H1 (cell line): ENCODE measurements around the gene ABCA1. TPM values are rescaled to one million over a fixed set of nuclear protein-coding genes. Genes with fewer than 3 reads are reported as not detected.

Experiments
- CTCF ChIA-PET: fragments of 300-600 bp; sonication (Branson Sonifier 250); formaldehyde crosslinking; loops from one replicate; lab custom pipeline; 2021; ENCODE audit not compliant: partially characterized antibody; lab: Charles Lee
- POLR2A ChIA-PET: fragments of 300-600 bp; sonication (Branson Sonifier 250); formaldehyde crosslinking; loops from one replicate; lab custom pipeline; 2021; ENCODE audit warnings: inconsistent platforms; ENCODE audit not compliant: partially characterized antibody; lab: Charles Lee
- DNase-seq, 2 experiments: peaks; one replicate each; pipeline versions ENCODE4 v3.0.0 to v3.0.0-alpha.2; 2010 to 2022; ENCODE audit warnings: low spot score in 2 of 2, low read depth in 1 of 2, mixed read lengths in 1 of 2
- FAIRE-seq: peaks from 2 replicates; lab custom pipeline; 2011; peaks lifted over from hg19 to GRCh38; lab: Jason Lieb, UNC
- H2AFZ ChIP-seq: 2 replicates; pipeline ENCODE4 v1.8.1; 2012; ENCODE audit warnings: low read length, inconsistent platforms
- H2AK5ac ChIP-seq: 2 replicates; pipeline ENCODE4 v1.6.1; 2013; ENCODE audit warnings: low read depth, low read length
- H2BK120ac ChIP-seq: replicated peaks from 2 replicates; pipeline ENCODE3; 2013; ENCODE audit warnings: low read depth, low read length, inconsistent platforms
- H2BK12ac ChIP-seq: 2 replicates; pipeline ENCODE4 v1.6.1; 2013; ENCODE audit warnings: low read depth, low read length
- H2BK15ac ChIP-seq: 2 replicates; pipeline ENCODE4 v1.6.1; 2013; ENCODE audit warnings: low read length
- H2BK20ac ChIP-seq: 2 replicates; pipeline ENCODE4 v1.6.1; 2013; ENCODE audit warnings: low read length
- H2BK5ac ChIP-seq: 2 replicates; pipeline ENCODE4 v1.6.1; 2013; ENCODE audit warnings: low read depth, low read length
- H3K14ac ChIP-seq: 2 replicates; pipeline ENCODE4 v1.6.1; 2013; ENCODE audit warnings: inconsistent platforms; ENCODE audit not compliant: insufficient read length
- H3K18ac ChIP-seq: 2 replicates; pipeline ENCODE4 v1.6.1; 2013; ENCODE audit warnings: low read length; ENCODE audit errors: extremely low read depth
- H3K23ac ChIP-seq: 2 replicates; pipeline ENCODE4 v1.6.1; 2013; ENCODE audit warnings: inconsistent platforms; ENCODE audit not compliant: insufficient read length
- H3K23me2 ChIP-seq: 2 replicates; pipeline ENCODE4 v1.6.1; 2013; ENCODE audit warnings: low read depth, low read length
- H3K27ac ChIP-seq: 2 replicates; pipeline ENCODE4 v1.6.1; 2011; ENCODE audit warnings: low read depth, low read length, inconsistent platforms
- H3K27me3 ChIP-seq, 4 experiments: replicated peaks in 1 of 4; 1 replicate in 1 of 4; 2 replicates in 3 of 4; pipeline versions ENCODE4 v1.6.1 to v1.8.1; 2011 to 2013; ENCODE audit warnings: low read length in 3 of 4, mild to moderate bottlenecking in 3 of 4, inconsistent platforms in 2 of 4, mixed read lengths in 2 of 4, moderate library complexity in 1 of 4; ENCODE audit not compliant: control insufficient read depth in 3 of 4, insufficient read depth in 3 of 4; ENCODE audit errors: extremely low read depth in 1 of 4
- H3K36me3 ChIP-seq, 4 experiments: 2 replicates each; pipeline versions ENCODE4 v1.6.1 to v1.8.1; 2011 to 2013; ENCODE audit warnings: mild to moderate bottlenecking in 4 of 4, low read length in 3 of 4, moderate library complexity in 2 of 4, control low read depth in 1 of 4, inconsistent platforms in 1 of 4; ENCODE audit not compliant: insufficient read depth in 4 of 4, control insufficient read depth in 2 of 4
- H3K4ac ChIP-seq: replicated peaks from 2 replicates; pipeline ENCODE3; 2013; ENCODE audit warnings: low read length, low read depth, mixed read lengths, inconsistent platforms; ENCODE audit not compliant: insufficient read length
- H3K4me1 ChIP-seq, 4 experiments: replicated peaks in 1 of 4; 1 replicate in 1 of 4; 2 replicates in 3 of 4; pipeline versions ENCODE4 v1.6.1 to v1.8.1; 2011 to 2013; ENCODE audit warnings: low read length in 3 of 4, inconsistent platforms in 2 of 4, mixed read lengths in 1 of 4; ENCODE audit not compliant: insufficient read depth in 4 of 4, control insufficient read depth in 3 of 4
- H3K4me2 ChIP-seq, 2 experiments: 2 replicates each; pipeline versions ENCODE4 v1.6.1 to v1.8.1; 2011 to 2013; ENCODE audit warnings: low read depth in 2 of 2, low read length in 2 of 2, control low read depth in 1 of 2, inconsistent platforms in 1 of 2, mild to moderate bottlenecking in 1 of 2; ENCODE audit not compliant: insufficient read depth in 1 of 2
- H3K4me3 ChIP-seq, 4 experiments: fragments of 200-600, 300-600 bp in 1 of 4; sonication (generic), shearing (Covaris generic), sonication (Bioruptor Twin) in 1 of 4; 2 replicates each; pipeline versions ENCODE4 v1.5.1 to v1.8.1; 2011 to 2016; ENCODE audit warnings: low read length in 4 of 4, low read depth in 3 of 4, control low read depth in 2 of 4, inconsistent platforms in 2 of 4, mild to moderate bottlenecking in 2 of 4, mixed read lengths in 1 of 4, moderate library complexity in 1 of 4; ENCODE audit not compliant: insufficient read depth in 2 of 4; ENCODE audit errors: extremely low read depth in 1 of 4
- H3K56ac ChIP-seq: replicated peaks from 2 replicates; pipeline ENCODE3; 2013; ENCODE audit warnings: low read depth, mild to moderate bottlenecking, mixed read lengths, low read length, inconsistent platforms; ENCODE audit not compliant: insufficient read length
- H3K79me1 ChIP-seq: 2 replicates; pipeline ENCODE4 v1.6.1; 2013; ENCODE audit warnings: low read depth, low read length, control low read depth
- H3K79me2 ChIP-seq, 2 experiments: 2 replicates each; pipeline versions ENCODE4 v1.6.1 to v1.8.1; 2012 to 2013; ENCODE audit warnings: low read length in 2 of 2, mild to moderate bottlenecking in 2 of 2, inconsistent platforms in 1 of 2; ENCODE audit not compliant: insufficient read depth in 2 of 2, control insufficient read depth in 1 of 2
- H3K9ac ChIP-seq, 4 experiments: replicated peaks in 1 of 4; 1 replicate in 1 of 4; 2 replicates in 3 of 4; pipeline versions ENCODE4 v1.6.1 to v1.8.1; 2011 to 2013; ENCODE audit warnings: low read depth in 3 of 4, low read length in 3 of 4, control low read depth in 2 of 4, mild to moderate bottlenecking in 2 of 4, moderate library complexity in 2 of 4, inconsistent platforms in 1 of 4; ENCODE audit errors: extremely low read depth in 1 of 4
- H3K9me3 ChIP-seq, 2 experiments: 2 replicates each; pipeline versions ENCODE4 v1.6.1 to v1.8.1; 2012 to 2013; ENCODE audit warnings: mild to moderate bottlenecking in 2 of 2, moderate library complexity in 2 of 2, control low read depth in 1 of 2, inconsistent platforms in 1 of 2, low read depth in 1 of 2, low read length in 1 of 2, mixed read lengths in 1 of 2; ENCODE audit not compliant: insufficient read depth in 2 of 2
- H4K20me1 ChIP-seq, 2 experiments: replicated peaks in 1 of 2; 2 replicates each; pipeline versions ENCODE3 to v1.8.1; 2011 to 2013; ENCODE audit warnings: inconsistent platforms in 2 of 2, low read length in 2 of 2, mild to moderate bottlenecking in 1 of 2; ENCODE audit not compliant: insufficient read depth in 2 of 2, control insufficient read depth in 1 of 2
- H4K5ac ChIP-seq: 2 replicates; pipeline ENCODE4 v1.6.1; 2013; ENCODE audit warnings: low read length, low read depth, mixed read lengths, inconsistent platforms; ENCODE audit not compliant: insufficient read length
- H4K8ac ChIP-seq: 2 replicates; pipeline ENCODE4 v1.8.0; 2013; ENCODE audit warnings: mild to moderate bottlenecking, moderate library complexity, low read length, inconsistent platforms; ENCODE audit not compliant: insufficient read depth; ENCODE audit errors: extremely low read depth
- H4K91ac ChIP-seq: replicated peaks from 2 replicates; pipeline ENCODE3; 2013; ENCODE audit warnings: low read length, mixed read lengths, inconsistent platforms; ENCODE audit not compliant: insufficient read length
- KDM5A ChIP-seq: fragments of 200-600 bp; IDR thresholded peaks from 2 replicates; pipeline ENCODE4 v1.7.1; 2012; ENCODE audit warnings: mild to moderate bottlenecking, low read length, inconsistent platforms, mixed read lengths
- WGBS, 2 experiments: shearing (Covaris generic) in 1 of 2; methylation state at CpG; one replicate each; pipeline versions ENCODE4 v1.1.6 to v1.1.7; 2013 to 2015; ENCODE audit warnings: low lambda C conversion rate in 2 of 2, mixed read lengths in 2 of 2, inconsistent platforms in 1 of 2, low coverage in 1 of 2, missing lambda C conversion rate in 1 of 2; ENCODE audit not compliant: insufficient replicate concordance in 2 of 2, insufficient coverage in 1 of 2, insufficient read length in 1 of 2; ENCODE audit errors: extremely low coverage in 1 of 2, missing lambda C conversion rate in 1 of 2; 5-methylcytosine and 5-hydroxymethylcytosine counted together
- long read RNA-seq, 2 experiments: library from RNA in 1 of 2; library from capped mRNA in 1 of 2; stranded (forward); transcript quantifications; one replicate each; pipeline ENCODE4 v2.0.0, GENCODE V29; 2021; ENCODE audit warnings: inconsistent platforms in 1 of 2
- polyA minus RNA-seq, 3 experiments: library from RNA; depleted of rRNA, polyadenylated mRNA; stranded (reverse); fragments of >200 nt; gene quantifications; 1 replicate in 2 of 3; 2 replicates in 1 of 3; pipeline ENCODE4 v1.2.3, GENCODE V29; 2011
- polyA plus RNA-seq, 7 experiments: library from polyadenylated mRNA; depleted of rRNA in 3 of 7; stranded (reverse) in 5 of 7; unstranded in 2 of 7; fragments of >200 nt in 5 of 7; fragments of 200-250 nt in 2 of 7; gene quantifications; 1 replicate in 5 of 7; 2 replicates in 1 of 7; 4 replicates in 1 of 7; pipeline versions ENCODE4 v1.2.1 to v1.2.3, GENCODE V29; 2011 to 2013; ENCODE audit warnings: missing spikeins in 2 of 7, mixed read lengths in 2 of 7
- total RNA-seq: library from RNA; stranded (reverse); fragmentation: NEBNext Ultra II Directional; extraction: Animal tissue kit (Norgen Biotek cat#: 25700); gene quantifications from 2 replicates; pipeline ENCODE4 v1.2.1, GENCODE V29; 2021

Gene ABCA1, protein sequence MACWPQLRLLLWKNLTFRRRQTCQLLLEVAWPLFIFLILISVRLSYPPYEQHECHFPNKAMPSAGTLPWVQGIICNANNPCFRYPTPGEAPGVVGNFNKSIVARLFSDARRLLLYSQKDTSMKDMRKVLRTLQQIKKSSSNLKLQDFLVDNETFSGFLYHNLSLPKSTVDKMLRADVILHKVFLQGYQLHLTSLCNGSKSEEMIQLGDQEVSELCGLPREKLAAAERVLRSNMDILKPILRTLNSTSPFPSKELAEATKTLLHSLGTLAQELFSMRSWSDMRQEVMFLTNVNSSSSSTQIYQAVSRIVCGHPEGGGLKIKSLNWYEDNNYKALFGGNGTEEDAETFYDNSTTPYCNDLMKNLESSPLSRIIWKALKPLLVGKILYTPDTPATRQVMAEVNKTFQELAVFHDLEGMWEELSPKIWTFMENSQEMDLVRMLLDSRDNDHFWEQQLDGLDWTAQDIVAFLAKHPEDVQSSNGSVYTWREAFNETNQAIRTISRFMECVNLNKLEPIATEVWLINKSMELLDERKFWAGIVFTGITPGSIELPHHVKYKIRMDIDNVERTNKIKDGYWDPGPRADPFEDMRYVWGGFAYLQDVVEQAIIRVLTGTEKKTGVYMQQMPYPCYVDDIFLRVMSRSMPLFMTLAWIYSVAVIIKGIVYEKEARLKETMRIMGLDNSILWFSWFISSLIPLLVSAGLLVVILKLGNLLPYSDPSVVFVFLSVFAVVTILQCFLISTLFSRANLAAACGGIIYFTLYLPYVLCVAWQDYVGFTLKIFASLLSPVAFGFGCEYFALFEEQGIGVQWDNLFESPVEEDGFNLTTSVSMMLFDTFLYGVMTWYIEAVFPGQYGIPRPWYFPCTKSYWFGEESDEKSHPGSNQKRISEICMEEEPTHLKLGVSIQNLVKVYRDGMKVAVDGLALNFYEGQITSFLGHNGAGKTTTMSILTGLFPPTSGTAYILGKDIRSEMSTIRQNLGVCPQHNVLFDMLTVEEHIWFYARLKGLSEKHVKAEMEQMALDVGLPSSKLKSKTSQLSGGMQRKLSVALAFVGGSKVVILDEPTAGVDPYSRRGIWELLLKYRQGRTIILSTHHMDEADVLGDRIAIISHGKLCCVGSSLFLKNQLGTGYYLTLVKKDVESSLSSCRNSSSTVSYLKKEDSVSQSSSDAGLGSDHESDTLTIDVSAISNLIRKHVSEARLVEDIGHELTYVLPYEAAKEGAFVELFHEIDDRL (N-terminal part only)
- total RNA-seq: 7.8 and 8.5 TPM in 2 replicates
- 6.9 and 7.3 TPM in 2 replicates for polyA plus RNA-seq (2011; rRNA removed)
- 5.2 TPM for polyA plus RNA-seq (2011; cell fraction: cytosol; rRNA removed)
- polyA plus RNA-seq (2011; cell fraction: nucleus; rRNA removed): 11.8 TPM
- 4.0 to 4.8 TPM (median 4.2 TPM) in 4 replicates for polyA plus RNA-seq (2012, experiment 1 of 2)
- polyA plus RNA-seq (2012, experiment 2 of 2): 0.33 TPM
- 1.7 TPM for polyA plus RNA-seq (2013, experiment 1 of 2)
- polyA plus RNA-seq (2013, experiment 2 of 2): 1.1 TPM
- polyA minus RNA-seq (2011; rRNA and poly(A)+ RNA removed): 82.4 and 99.2 TPM in 2 replicates
- polyA minus RNA-seq (2011; cell fraction: cytosol; rRNA and poly(A)+ RNA removed): 19.4 TPM
- polyA minus RNA-seq (2011; cell fraction: nucleus; rRNA and poly(A)+ RNA removed): 45.3 TPM
- long read RNA-seq, experiment 1, partial matches to known transcripts: 7 of 7 reads
- long read RNA-seq, experiment 1, other reads (novel, unspliced or antisense): 0 of 7 reads
- long read RNA-seq, experiment 2, partial matches to known transcripts: 1 of 1 reads
- long read RNA-seq, experiment 2, other reads (novel, unspliced or antisense): 0 of 1 reads

DNA sequence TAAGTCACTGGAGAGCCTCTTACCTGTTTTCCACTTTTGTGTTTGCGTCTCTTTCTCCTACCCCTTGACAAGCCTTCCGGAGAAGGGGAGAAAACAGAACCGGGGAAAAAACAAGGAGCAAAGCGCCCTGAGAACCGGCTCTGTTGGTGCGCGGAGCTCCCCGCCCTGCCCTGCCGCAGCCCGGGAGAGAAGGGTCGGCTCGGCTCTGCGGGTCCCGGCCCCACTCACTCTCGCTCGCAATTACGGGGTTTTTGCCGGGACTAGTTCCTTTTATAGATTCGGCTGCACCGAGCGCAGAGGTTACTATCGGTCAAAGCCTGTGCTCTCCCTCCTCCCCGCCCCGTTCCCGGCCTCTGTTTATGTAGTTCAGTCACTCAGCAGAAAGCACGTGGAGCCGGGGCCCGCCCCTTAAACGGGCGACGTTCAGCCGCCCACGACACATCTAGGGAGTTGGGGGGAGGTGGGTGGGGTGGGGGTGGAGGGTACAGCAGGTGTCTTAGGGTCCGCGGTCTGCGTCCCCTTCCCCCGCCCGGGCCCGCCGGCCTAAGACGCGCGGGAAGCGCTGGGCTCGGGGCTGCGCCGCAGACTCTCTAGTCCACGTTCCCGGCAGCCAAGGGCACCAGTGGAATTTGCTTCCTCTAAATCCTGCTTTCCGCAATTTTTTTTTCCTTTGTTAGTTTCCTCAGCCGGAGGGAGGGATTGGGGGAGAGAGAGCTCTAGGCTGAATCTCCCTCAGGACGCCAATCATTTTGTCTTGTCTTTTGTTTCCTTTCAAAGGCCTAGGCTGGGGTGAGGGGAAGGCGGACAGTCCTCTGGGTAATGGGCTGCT lies at the start of gene ABCA1:
Gene ABCA1, minus strand, starts transcription at position 244 of the 829 bp plus-strand sequence. CDS start 24,476 bp downstream, outside the sequence.
- Histone ChIP-seq H4K91ac (peak within 1 kb of the TSS; percentile 30), H3K79me1 (no peaks in the 10 kb centered on the region), H3K4ac (no peak within 1 kb of the TSS), H2BK12ac (peak within 1 kb of the TSS; percentile 84), H3K9ac (peak within 1 kb of the TSS; percentile 78 to 87 (median 84)), H4K5ac (no peak within 1 kb of the TSS), H3K79me2 (peaks cover 0 to 10% of the 10 kb centered on the region in 2 experiments; a peak in 1 of 4 replicates), H3K23ac (no peak within 1 kb of the TSS), H4K8ac (peak within 1 kb of the TSS; percentile 95), H2AFZ (peak within 1 kb of the TSS; percentile 78), H3K4me3 (peak within 1 kb of the TSS; percentile 71 to 94 (median 88)), H3K27me3 (peaks cover 0 to 11% (median 2%) of the 10 kb centered on the region in 4 experiments; a peak in 3 of 7 replicates), H3K18ac (peak within 1 kb of the TSS; percentile 90), H2BK5ac (peak within 1 kb of the TSS; percentile 75; the same call in 1 of the 2 replicates), H3K4me1 (peaks cover 0 to 5% (median 2%) of the 10 kb centered on the region in 4 experiments; a peak in 4 of 7 replicates), H3K4me2 (peak within 1 kb of the TSS; percentile 81 to 93), H2AK5ac (no peak within 1 kb of the TSS), H2BK120ac (peak within 1 kb of the TSS; percentile 38), H4K20me1 (no peaks in the 10 kb centered on the region), H3K9me3 (no peaks in the 10 kb centered on the region), H2BK15ac (peak within 1 kb of the TSS; percentile 61; the same call in 1 of the 2 replicates), H3K23me2 (peaks cover 9% of the 10 kb centered on the region; the same call in 1 of the 2 replicates), H2BK20ac (no peak within 1 kb of the TSS), H3K36me3 (no peaks in the 10 kb centered on the region), H3K27ac (no peak within 1 kb of the TSS), H3K56ac (no peak within 1 kb of the TSS), H3K14ac (no peak within 1 kb of the TSS)
- CTCF ChIA-PET: interaction anchor here (0.6 to 2.5 kb wide), 18 partner anchors 13 to 421 kb away, joined by 3 to 14 read pairs (median 4); partner anchors contain the start of gene SLC44A1
- POLR2A ChIA-PET: interaction anchor here (0.7 to 5.3 kb wide), 20 partner anchors 9 to 462 kb away, joined by 3 to 53 read pairs (median 4); partner anchors contain the start of gene SLC44A1
- FAIRE-seq: peak; percentile 82
- DNase-seq: peak in 1 of 2 experiments; percentile 83
- 2% methylated on average over 36 of the region's 53 CpGs; no CpG with 5 or more reads in 1 of the 2 experiments for WGBS, 2 experiments
- TF ChIP-seq KDM5A: no peak
